K562 (cell line): ENCODE results near the gene SLC32A1. TPM values are rescaled to one million over a fixed set of nuclear protein-coding genes. Genes with fewer than 3 reads are reported as not detected.

Source experiments
- ARID3B ChIP-seq: fragments of 250-450 bp; sonication (Bioruptor Pico); IDR thresholded peaks from 2 replicates; pipeline ENCODE4 v1.4.0; 2020; ENCODE audit warnings: borderline replicate concordance
- ASH1L ChIP-seq: fragments of 450-650 bp; IDR thresholded peaks from 2 replicates; pipeline ENCODE4 v1.6.1; 2018; ENCODE audit warnings: borderline replicate concordance, mild to moderate bottlenecking, low read depth; ENCODE audit not compliant: partially characterized antibody
- C11orf30 ChIP-seq: fragments of 450-650 bp; IDR thresholded peaks from 2 replicates; pipeline ENCODE4 v1.6.1; 2016; ENCODE audit warnings: low read depth, mild to moderate bottlenecking
- FIP1L1 ChIP-seq: fragments of 200-400 bp; formaldehyde crosslinking; IDR thresholded peaks from 2 replicates; pipeline ENCODE4 v1.6.1; 2018; ENCODE audit warnings: mild to moderate bottlenecking, low read depth, low read length; ENCODE audit not compliant: poor library complexity, severe bottlenecking
- GABPA ChIP-seq: fragments of 200-800 bp; sonication (Bioruptor generic); conservative IDR thresholded peaks from 2 replicates; pipeline ENCODE4 v1.6.1; 2016; ENCODE audit warnings: low read depth, missing genetic modification characterization, missing compliant biosample characterization
- MAZ ChIP-seq, 2 experiments: fragments of 450-650 bp in 1 of 2; sonication (generic) in 1 of 2; formaldehyde crosslinking; IDR thresholded peaks in 1 of 2; conservative IDR thresholded peaks in 1 of 2; 2 replicates each; pipeline versions ENCODE4 v1.4.0 to v1.5.0; 2020; ENCODE audit warnings: mild to moderate bottlenecking in 1 of 2, missing genetic modification reagents in 1 of 2
- MBD1 ChIP-seq: fragments of 250-450 bp; sonication (Bioruptor Pico); IDR thresholded peaks from 2 replicates; pipeline ENCODE4 v1.8.0; 2022; ENCODE audit warnings: inconsistent platforms
- PHF20 ChIP-seq: fragments of 450-650 bp; IDR thresholded peaks from 2 replicates; pipeline ENCODE4 v1.6.1; 2018; ENCODE audit not compliant: partially characterized antibody
- POLR2A ChIP-seq: fragments of 450-650 bp; conservative IDR thresholded peaks from 2 replicates; pipeline ENCODE4 v1.6.1; 2016
- TFAP4 ChIP-seq: sonication (generic); formaldehyde crosslinking; IDR thresholded peaks from 2 replicates; pipeline ENCODE4 v1.8.0; 2022; ENCODE audit warnings: missing genetic modification reagents, mild to moderate bottlenecking, moderate library complexity, borderline replicate concordance
- TGIF2 ChIP-seq: sonication (generic); formaldehyde crosslinking; IDR thresholded peaks from 2 replicates; pipeline ENCODE4 v1.8.1; 2022; ENCODE audit warnings: mild to moderate bottlenecking, missing genetic modification reagents, moderate library complexity
- YY1 ChIP-seq, 3 experiments: IDR thresholded peaks; 2 replicates each; pipeline ENCODE4 v1.6.1; 2011; ENCODE audit warnings: low read length in 2 of 3, mild to moderate bottlenecking in 2 of 3, moderate library complexity in 2 of 3, borderline replicate concordance in 1 of 3, control low read depth in 1 of 3, low read depth in 1 of 3; ENCODE audit not compliant: insufficient read depth in 3 of 3, insufficient replicate concordance in 2 of 3, control insufficient read depth in 1 of 3, insufficient read length in 1 of 3; ENCODE audit errors: extremely low read depth in 1 of 3
- ZFX ChIP-seq: sonication (generic); formaldehyde crosslinking; IDR thresholded peaks from 2 replicates; pipeline ENCODE4 v1.8.0; 2022; ENCODE audit warnings: mild to moderate bottlenecking, missing genetic modification reagents, moderate library complexity
- ZNF133 ChIP-seq: fragments of 250-450 bp; sonication (Bioruptor Pico); IDR thresholded peaks from 2 replicates; pipeline ENCODE4 v1.4.0; 2020; ENCODE audit warnings: mild to moderate bottlenecking
- polyA plus RNA-seq, 8 experiments: library from polyadenylated mRNA; depleted of rRNA in 4 of 8; stranded (reverse) in 5 of 8; unstranded in 3 of 8; fragments of >200 nt; fragmentation: Nextera tagmentation in 2 of 8; fragmentation: Illumina TruSeq in 1 of 8; extraction: Ambion mirVana in 2 of 8; extraction: Trizol in 1 of 8; gene quantifications; 2 replicates each; pipeline versions ENCODE4 v1.2.1 to v1.2.3, GENCODE V29; 2011 to 2014; ENCODE audit warnings: inconsistent platforms in 1 of 8, missing spikeins in 1 of 8
- total RNA-seq, 7 experiments: library from RNA; depleted of rRNA in 6 of 7; stranded (reverse); fragments of >200 nt in 6 of 7; fragmentation: Illumina TruSeq in 2 of 7; extraction: Trizol in 2 of 7; gene quantifications; 2 replicates each; pipeline versions ENCODE4 v1.2.1 to v1.2.3, GENCODE V29; 2011 to 2021; ENCODE audit warnings: low replicate concordance in 1 of 7
- TF ChIP-seq, protein P1 (sequence below): fragments of 250-450 bp; sonication (Bioruptor Pico); IDR thresholded peaks from 2 replicates; pipeline ENCODE4 v1.5.0; 2021

Gene SLC32A1
- total and polyA plus RNA-seq, 9 of the 15 experiments (the other 6 are each of a cell fraction or from before 2014, with no cell fraction given) = not detected

DNA sequence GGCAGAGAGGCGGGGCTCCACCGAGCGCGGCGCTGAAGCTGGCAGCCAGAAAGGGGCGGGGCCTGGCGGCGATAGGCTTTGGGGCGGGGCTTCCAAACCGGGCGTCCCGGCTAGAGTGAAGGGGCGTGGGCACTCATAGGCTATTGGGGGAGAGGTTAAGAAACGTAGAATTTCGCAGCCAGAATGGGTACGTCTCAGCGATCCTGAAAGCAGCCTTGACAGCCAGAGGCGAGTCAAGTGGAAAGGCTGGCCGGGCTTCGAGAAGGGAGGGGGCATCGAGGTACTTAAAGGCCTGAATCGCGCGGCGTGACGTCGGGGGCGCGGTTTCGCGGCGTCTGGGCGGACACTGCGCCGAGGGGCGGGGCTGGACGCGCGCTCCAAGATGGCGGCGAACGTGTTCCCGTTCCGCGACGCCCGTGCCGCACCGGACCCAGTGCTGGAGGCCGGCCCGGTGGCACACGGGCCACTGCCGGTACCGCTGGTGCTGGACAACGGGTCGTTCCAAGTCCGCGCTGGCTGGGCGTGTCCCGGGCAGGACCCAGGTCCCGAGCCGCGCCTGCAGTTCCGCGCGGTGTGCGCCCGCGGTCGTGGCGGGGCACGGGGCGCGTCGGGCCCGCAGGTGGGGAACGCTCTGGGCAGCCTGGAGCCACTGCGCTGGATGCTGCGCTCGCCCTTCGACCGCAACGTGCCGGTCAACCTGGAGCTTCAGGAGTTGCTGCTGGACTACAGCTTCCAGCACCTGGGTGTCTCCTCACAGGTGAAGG lies 24.0 kb downstream of the SLC32A1 start, which contains the start of gene ACTR5 (continued):
- TF ChIP-seq FIP1L1 = peak; percentile 28
- peak; percentile 65; the same call in 1 of the 2 replicates for TF ChIP-seq TFAP4 (CRISPR knock-in tag)
- 0 out of 2 replicates have a peak, but pooled peaks have one; percentile 45 for TF ChIP-seq TGIF2 (CRISPR knock-in tag)
- TF ChIP-seq MAZ (CRISPR knock-in tag; conservative IDR thresholded peaks at IDR 0.05 in 1 of 2, IDR thresholded peaks at IDR 0.05 in 1 of 2) = peak; percentile 82 to 90
- TF ChIP-seq MBD1 (CRISPR knock-in tag) = no peak
- no peak for TF ChIP-seq ZNF133 (CRISPR knock-in tag)
- no peak for TF ChIP-seq ARID3B
- TF ChIP-seq, protein P1, sequence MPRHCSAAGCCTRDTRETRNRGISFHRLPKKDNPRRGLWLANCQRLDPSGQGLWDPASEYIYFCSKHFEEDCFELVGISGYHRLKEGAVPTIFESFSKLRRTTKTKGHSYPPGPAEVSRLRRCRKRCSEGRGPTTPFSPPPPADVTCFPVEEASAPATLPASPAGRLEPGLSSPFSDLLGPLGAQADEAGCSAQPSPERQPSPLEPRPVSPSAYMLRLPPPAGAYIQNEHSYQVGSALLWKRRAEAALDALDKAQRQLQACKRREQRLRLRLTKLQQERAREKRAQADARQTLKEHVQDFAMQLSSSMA (CRISPR knock-in tag) = no peak
- peak; percentile 74 for TF ChIP-seq PHF20
- peak; percentile 82 for TF ChIP-seq POLR2A
- TF ChIP-seq C11orf30 = 0 out of 2 replicates have a peak, but pooled peaks have one; percentile 6
- no peak; the same call in 1 of the 2 replicates for TF ChIP-seq GABPA (tag)
- no peak for TF ChIP-seq ASH1L
- TF ChIP-seq ZFX (CRISPR knock-in tag) = peak; percentile 73
- peak; percentile 84 to 97 (median 93) for TF ChIP-seq YY1 (IDR thresholded peaks at IDR 0.05; ENCODE audit: borderline replicate concordance in 1 of 3, control insufficient read depth in 1 of 3, extremely low read depth in 1 of 3, insufficient read depth in 3 of 3, insufficient read length in 1 of 3, insufficient replicate concordance in 2 of 3, low read depth in 1 of 3, low read length in 2 of 3)
